ENCODE measurements around the gene ATF7IP2. TPM values are rescaled to one million over a fixed set of nuclear protein-coding genes. Genes with fewer than 3 reads are reported as not detected.
"Not testable (repeated sequence)": the region's sequence is repeated elsewhere in the genome, so short reads cannot be mapped to it uniquely, and the experiment has no call there.

The ATF7IP2 gene
- polyA plus RNA-seq, 6 donors from 2014 or later = 67.9 to 172 (median 110) TPM

- H3K27ac Mint-ChIP-seq = peak overlapping the region; percentile 57 to 94 (median 86)
- peaks cover 0 to 4% (median 0%) of the 10 kb centered on the region in 7 donors for H3K9me3 Mint-ChIP-seq
- H3K4me1 Mint-ChIP-seq = peaks cover 7 to 20% (median 13%) of the 10 kb centered on the region in 3 donors
- peaks cover 0 to 4% of the 10 kb centered on the region in 2 donors for H3K36me3 Mint-ChIP-seq
- H3K4me3 Mint-ChIP-seq = peak overlapping the region; percentile 36 to 87 (median 75)
- ATAC-seq (ENCODE audit: low read depth in 2 of 2) = peak; percentile 86 to 89
- DNase-seq = peak; percentile 63
- no peaks in the 10 kb centered on the region for H3K27me3 Mint-ChIP-seq
Observed at GRCh38 chr16:10362077-10362863, 23.6 kb upstream of the ATF7IP2 start.

GRCh38 chr16:10362864-10363197 is 23.0 kb upstream of the ATF7IP2 start:
- peak overlapping the region in 3 of 6 donors; percentile 57 to 90 (median 79) for H3K27ac Mint-ChIP-seq
- not testable (repeated sequence) for ATAC-seq (ENCODE audit: low read depth in 2 of 2); H3K9me3 Mint-ChIP-seq; H3K36me3 Mint-ChIP-seq; H3K27me3 Mint-ChIP-seq; DNase-seq
- peaks cover 7 to 20% (median 13%) of the 10 kb centered on the region in 3 donors for H3K4me1 Mint-ChIP-seq
- peak overlapping the region in 7 of 8 donors; percentile 9 to 87 (median 74) for H3K4me3 Mint-ChIP-seq

- not testable (repeated sequence) for DNase-seq; H3K27me3 Mint-ChIP-seq; ATAC-seq (ENCODE audit: low read depth in 2 of 2); H3K27ac Mint-ChIP-seq; H3K36me3 Mint-ChIP-seq; H3K4me3 Mint-ChIP-seq
- H3K9me3 Mint-ChIP-seq = peaks cover 5 to 23% (median 11%) of the 10 kb centered on the region in 7 donors
- peaks cover 7 to 17% (median 13%) of the 10 kb centered on the region in 3 donors for H3K4me1 Mint-ChIP-seq
Observed at GRCh38 chr16:10366619-10367018, 19.2 kb upstream of the ATF7IP2 start.

GRCh38 chr16:10367616-10368188 is 18.2 kb upstream of the ATF7IP2 start:
- no peaks in the 10 kb centered on the region for H3K36me3 Mint-ChIP-seq

GRCh38 chr16:10368969-10369551 is 16.8 kb upstream of the ATF7IP2 start:
- peaks cover 5 to 32% (median 11%) of the 10 kb centered on the region in 7 donors for H3K9me3 Mint-ChIP-seq
- DNase-seq (no peak), ATAC-seq (ENCODE audit: low read depth in 2 of 2) (no peak)
- H3K27me3 Mint-ChIP-seq = no peaks in the 10 kb centered on the region
- H3K27ac Mint-ChIP-seq = no peak overlapping the region
- no peaks in the 10 kb centered on the region for H3K4me1 Mint-ChIP-seq
- no peaks in the 10 kb centered on the region for H3K36me3 Mint-ChIP-seq
- H3K4me3 Mint-ChIP-seq = peak overlapping the region in 1 of 8 donors; percentile 26

More at GRCh38 chr16:10367616-10368188, 18.2 kb upstream of the ATF7IP2 start:
- Mint-ChIP-seq H3K27ac (no peak overlapping the region), H3K9me3 (peaks cover 5 to 23% (median 10%) of the 10 kb centered on the region in 7 donors), H3K4me1 (peaks cover 0 to 6% (median 2%) of the 10 kb centered on the region in 3 donors), H3K27me3 (no peaks in the 10 kb centered on the region), H3K4me3 (no peak overlapping the region)
- ATAC-seq (ENCODE audit: low read depth in 2 of 2) (no peak), DNase-seq (no peak)

- no peaks in the 10 kb centered on the region for H3K36me3 Mint-ChIP-seq
- H3K27ac Mint-ChIP-seq = peak overlapping the region in 1 of 6 donors; percentile 26
- DNase-seq (no peak), ATAC-seq (ENCODE audit: low read depth in 2 of 2) (no peak)
- H3K27me3 Mint-ChIP-seq = no peaks in the 10 kb centered on the region
- no peaks in the 10 kb centered on the region for H3K4me1 Mint-ChIP-seq
- peak overlapping the region in 1 of 8 donors; percentile 12 for H3K4me3 Mint-ChIP-seq
- peaks cover 5 to 33% (median 15%) of the 10 kb centered on the region in 7 donors for H3K9me3 Mint-ChIP-seq
Observed at GRCh38 chr16:10370096-10370726, 15.7 kb upstream of the ATF7IP2 start.

GRCh38 chr16:10371592-10371991 is 14.3 kb upstream of the ATF7IP2 start:
- no peaks in the 10 kb centered on the region for H3K36me3 Mint-ChIP-seq
- no peaks in the 10 kb centered on the region for H3K27me3 Mint-ChIP-seq
- ATAC-seq (ENCODE audit: low read depth in 2 of 2) (no peak), DNase-seq (no peak)
- no peaks in the 10 kb centered on the region for H3K4me1 Mint-ChIP-seq
- H3K4me3 Mint-ChIP-seq = no peak overlapping the region
- peaks cover 5 to 33% (median 17%) of the 10 kb centered on the region in 7 donors for H3K9me3 Mint-ChIP-seq
- H3K27ac Mint-ChIP-seq = no peak overlapping the region

- H3K36me3 Mint-ChIP-seq = no peaks in the 10 kb centered on the region
- no peak for DNase-seq
- peaks cover 5 to 29% (median 15%) of the 10 kb centered on the region in 7 donors for H3K9me3 Mint-ChIP-seq
- no peak overlapping the region for H3K27ac Mint-ChIP-seq
- no peak overlapping the region for H3K4me3 Mint-ChIP-seq
- no peaks in the 10 kb centered on the region for H3K27me3 Mint-ChIP-seq
- ATAC-seq (ENCODE audit: low read depth in 2 of 2) = no peak
- H3K4me1 Mint-ChIP-seq = no peaks in the 10 kb centered on the region
Observed at GRCh38 chr16:10373556-10373955, 12.3 kb upstream of the ATF7IP2 start.

GRCh38 chr16:10376229-10376628 is 9.6 kb upstream of the ATF7IP2 start:
- Mint-ChIP-seq H3K36me3 (no peaks in the 10 kb centered on the region), H3K27me3 (no peaks in the 10 kb centered on the region), H3K4me1 (no peaks in the 10 kb centered on the region), H3K4me3 (no peak overlapping the region), H3K9me3 (peaks cover 0 to 20% (median 10%) of the 10 kb centered on the region in 7 donors), H3K27ac (no peak overlapping the region)
- ATAC-seq (ENCODE audit: low read depth in 2 of 2) (no peak), DNase-seq (no peak)

GRCh38 chr16:10383626-10384025 is 2.2 kb upstream of the ATF7IP2 start:
- H3K27ac Mint-ChIP-seq = no peak overlapping the region
- no peak for ATAC-seq (ENCODE audit: low read depth in 2 of 2)
- no peaks in the 10 kb centered on the region for H3K27me3 Mint-ChIP-seq
- H3K4me1 Mint-ChIP-seq = peaks cover 24 to 29% (median 25%) of the 10 kb centered on the region in 3 donors
- H3K36me3 Mint-ChIP-seq = peaks cover 0 to 14% of the 10 kb centered on the region in 2 donors
- no peak for DNase-seq
- peaks cover 0 to 5% (median 0%) of the 10 kb centered on the region in 7 donors for H3K9me3 Mint-ChIP-seq
- no peak overlapping the region for H3K4me3 Mint-ChIP-seq

- peak overlapping the region; percentile 96 to 99 (median 99) for H3K4me3 Mint-ChIP-seq
- peaks cover 0 to 18% of the 10 kb centered on the region in 2 donors for H3K36me3 Mint-ChIP-seq
Observed at GRCh38 chr16:10386517-10387100, 748 bp downstream of the ATF7IP2 start.

GRCh38 chr16:10387188-10387617 is 1.3 kb downstream of the ATF7IP2 start:
- H3K4me3 Mint-ChIP-seq = peak overlapping the region; percentile 96 to 99 (median 99)
- ATAC-seq (ENCODE audit: low read depth in 2 of 2) (no peak), DNase-seq (no peak)
- H3K9me3 Mint-ChIP-seq = peaks cover 0 to 5% (median 0%) of the 10 kb centered on the region in 7 donors
- H3K27ac Mint-ChIP-seq = peak overlapping the region in 3 of 6 donors; percentile 16 to 98 (median 95)
- peaks cover 0 to 18% of the 10 kb centered on the region in 2 donors for H3K36me3 Mint-ChIP-seq
- H3K27me3 Mint-ChIP-seq = no peaks in the 10 kb centered on the region
- H3K4me1 Mint-ChIP-seq = peaks cover 34 to 55% (median 53%) of the 10 kb centered on the region in 3 donors

More at GRCh38 chr16:10386517-10387100, 748 bp downstream of the ATF7IP2 start:
- ATAC-seq (ENCODE audit: low read depth in 2 of 2) (no peak), DNase-seq (no peak)
- peaks cover 35 to 55% (median 54%) of the 10 kb centered on the region in 3 donors for H3K4me1 Mint-ChIP-seq
- peaks cover 0 to 5% (median 0%) of the 10 kb centered on the region in 7 donors for H3K9me3 Mint-ChIP-seq
- no peaks in the 10 kb centered on the region for H3K27me3 Mint-ChIP-seq
- H3K27ac Mint-ChIP-seq = peak overlapping the region; percentile 95 to 99 (median 98)

- peaks cover 29 to 67% (median 54%) of the 10 kb centered on the region in 3 donors for H3K4me1 Mint-ChIP-seq
- H3K36me3 Mint-ChIP-seq = peaks cover 0 to 18% of the 10 kb centered on the region in 2 donors
- H3K27ac Mint-ChIP-seq = peak overlapping the region in 2 of 6 donors; percentile 39 to 81
- DNase-seq = no peak
- H3K27me3 Mint-ChIP-seq = no peaks in the 10 kb centered on the region
- peaks cover 0 to 5% (median 0%) of the 10 kb centered on the region in 7 donors for H3K9me3 Mint-ChIP-seq
- no peak for ATAC-seq (ENCODE audit: low read depth in 2 of 2)
- peak overlapping the region in 5 of 8 donors; percentile 7 to 69 (median 54) for H3K4me3 Mint-ChIP-seq
Observed at GRCh38 chr16:10388988-10389387, 3.1 kb downstream of the ATF7IP2 start.

Data from naive B cell (primary cell).